GM11168 (cell line): ENCODE measurements around the gene SGCD.

Experiments used
- in situ Hi-C: fragments of 300-500 bp; cut with MboI; formaldehyde crosslinking; loops from one replicate; pipeline ENCODE4 v1.12.0; 2022; ENCODE audit warnings: low sequenced_read_pairs; ENCODE audit not compliant: unreplicated experiment

SGCD gene

DNA sequence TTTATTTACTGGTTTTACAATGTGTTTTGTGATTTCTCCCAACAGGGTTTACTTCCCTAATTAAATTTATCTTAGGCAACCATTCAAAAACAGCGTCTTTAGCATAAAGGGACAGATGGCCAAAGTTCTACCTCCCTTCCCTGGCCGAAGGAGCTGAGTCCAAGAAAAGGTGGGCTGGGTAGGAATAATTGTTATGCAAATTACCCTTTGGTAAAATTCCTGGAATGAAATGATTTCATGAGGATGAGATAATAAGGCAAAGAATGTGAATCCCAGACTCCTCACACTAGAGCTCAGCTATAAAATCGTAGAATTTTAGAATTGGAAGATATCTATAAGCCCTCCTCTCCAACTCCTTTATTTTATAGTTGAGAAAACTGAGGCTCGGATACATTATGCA is 119.6 kb downstream of the SGCD start:
- in situ Hi-C loops, result no loop called here

DNA sequence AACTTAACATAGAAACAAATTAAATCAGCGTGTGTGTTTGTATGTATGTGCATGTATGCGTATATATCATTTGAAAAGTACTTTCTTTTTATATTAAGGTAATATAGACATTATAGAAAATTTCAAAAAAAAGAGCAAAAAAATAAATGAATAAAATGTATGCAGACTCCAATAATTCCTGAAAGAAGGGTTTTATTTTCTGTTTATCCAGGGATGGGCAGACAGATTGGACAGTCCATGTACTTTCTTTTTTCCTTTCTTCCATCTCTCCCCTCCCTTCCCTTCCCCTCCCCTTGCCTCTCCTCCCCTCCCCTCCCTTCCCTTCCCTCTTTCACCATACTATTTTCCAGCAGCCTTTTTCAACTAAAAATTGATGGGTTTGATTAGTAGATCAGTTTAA is 123.8 kb downstream of the SGCD start:
- in situ Hi-C loops, result no loop called here

DNA sequence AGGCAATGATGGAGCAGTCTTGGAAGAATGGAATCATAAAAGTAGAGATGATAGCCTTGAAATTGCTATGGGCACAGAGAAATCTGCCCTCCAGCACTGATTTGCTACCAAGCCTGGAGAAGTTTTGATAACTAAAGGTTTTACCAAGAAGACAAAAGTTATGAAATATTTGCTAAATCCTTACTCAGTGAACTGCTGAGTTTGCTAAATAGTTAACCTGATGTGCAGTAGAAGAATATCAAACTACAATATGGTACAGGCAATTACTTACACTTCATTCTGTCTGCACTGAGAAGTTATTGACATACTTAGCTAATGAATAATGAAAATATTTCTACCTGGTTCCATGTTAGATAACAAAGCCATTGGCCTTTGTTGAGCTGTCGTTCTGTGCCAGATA is 124.5 kb downstream of the SGCD start:
- in situ Hi-C loops, result no loop called here

DNA sequence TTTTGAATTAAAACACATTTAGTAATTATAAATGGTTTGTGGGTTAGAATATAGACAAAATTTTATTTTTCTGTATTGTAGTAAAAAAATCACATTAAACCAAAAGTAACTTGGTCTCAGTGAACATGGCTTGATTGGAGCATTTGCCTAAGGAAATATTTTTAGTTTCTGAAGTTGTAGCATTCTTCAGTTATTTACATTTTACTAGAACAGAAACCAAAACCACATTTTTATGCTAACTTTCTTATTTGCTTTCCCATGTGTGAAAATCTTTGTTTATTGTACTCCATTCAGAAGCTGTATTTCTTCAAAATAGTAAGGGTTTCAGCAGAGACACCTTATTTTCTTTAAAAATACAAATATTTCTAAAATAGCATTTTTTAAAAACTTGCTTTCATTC is 129.9 kb downstream of the SGCD start:
- in situ Hi-C loops, result no loop called here

DNA sequence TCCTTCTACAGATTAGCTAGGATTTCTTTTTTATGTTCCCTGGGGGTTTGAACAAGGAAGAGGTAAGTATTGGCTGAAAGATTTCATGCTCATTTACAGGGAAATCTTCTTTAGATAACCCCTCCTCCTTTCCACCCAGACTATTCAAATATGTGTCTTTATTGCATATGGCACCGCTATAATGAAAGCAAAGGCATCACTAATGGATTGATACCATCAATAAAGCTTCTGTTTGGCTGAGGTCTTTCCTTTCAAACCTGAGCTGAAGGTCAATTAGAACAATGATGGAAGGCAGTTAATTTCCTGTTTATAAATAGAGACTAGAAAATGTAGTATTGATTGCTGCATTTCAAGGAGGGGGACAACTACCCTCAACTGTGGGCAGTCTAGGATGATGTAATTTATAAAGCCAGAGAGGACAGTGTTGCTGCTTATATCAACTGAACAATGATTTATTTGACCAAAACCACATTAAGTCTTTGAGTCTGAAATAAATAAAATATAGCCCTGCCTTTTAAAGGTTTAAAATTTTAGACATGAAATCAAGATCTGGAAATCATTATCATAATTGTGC is 132.9 kb downstream of the SGCD start:
- in situ Hi-C loops, result no loop called here

DNA sequence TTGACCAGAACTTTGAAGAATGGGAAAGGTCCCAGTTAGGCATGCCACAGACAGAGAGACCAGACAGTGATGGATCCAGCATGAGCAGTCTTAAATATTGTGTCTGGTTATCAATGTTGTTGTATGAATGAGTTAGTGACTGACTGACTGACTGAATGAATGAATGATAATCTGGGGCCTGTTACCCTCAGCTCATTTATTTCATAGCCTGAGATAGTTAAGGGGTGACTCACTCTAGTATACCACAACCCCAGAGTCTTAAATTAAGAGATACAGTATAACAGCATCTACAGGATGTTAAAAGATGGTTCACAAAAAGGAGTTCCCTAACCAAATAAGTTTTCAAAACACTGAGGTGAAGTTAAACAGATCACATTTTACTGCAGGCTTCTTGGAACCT is 133.5 kb downstream of the SGCD start:
- in situ Hi-C loops, result no loop called here

DNA sequence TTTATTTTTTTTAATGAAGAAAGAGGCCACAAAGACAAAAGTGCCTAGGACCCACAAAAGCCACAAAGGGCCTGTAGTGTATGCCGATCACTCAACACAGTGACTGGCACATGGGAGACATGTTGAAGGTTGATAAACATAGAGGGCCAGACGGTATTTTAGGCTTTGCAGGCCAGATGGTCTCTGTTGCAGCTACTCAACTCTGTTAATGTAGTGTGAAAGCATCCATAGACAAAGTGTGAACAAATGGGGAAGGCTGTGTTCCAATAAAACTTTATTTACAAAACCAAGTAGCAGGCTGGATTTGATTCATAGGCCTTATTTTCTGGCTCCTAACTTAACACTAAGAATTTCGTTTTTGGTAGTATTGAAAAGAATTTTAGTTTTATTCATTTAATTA is 139.9 kb downstream of the SGCD start:
- in situ Hi-C loops, result no loop called here

DNA sequence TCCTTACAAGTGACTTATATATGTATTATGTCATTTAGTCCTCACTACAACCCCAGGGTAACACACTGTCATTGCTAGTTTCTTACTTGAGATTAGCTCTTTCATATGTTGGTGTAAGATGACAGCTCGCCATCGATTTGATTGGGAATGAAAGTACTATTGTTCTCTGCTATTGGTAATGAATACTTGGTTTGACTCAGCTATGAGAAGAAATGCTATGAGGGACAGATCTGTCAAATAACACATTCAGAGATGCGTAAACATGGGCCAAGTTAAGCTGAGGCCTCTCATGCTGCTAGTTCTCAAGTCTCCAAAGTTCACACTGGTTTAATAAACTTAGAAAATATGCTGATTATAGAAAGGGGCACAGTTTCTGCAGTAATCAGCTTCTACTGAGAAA is 142.7 kb downstream of the SGCD start:
- in situ Hi-C loops, result no loop called here

DNA sequence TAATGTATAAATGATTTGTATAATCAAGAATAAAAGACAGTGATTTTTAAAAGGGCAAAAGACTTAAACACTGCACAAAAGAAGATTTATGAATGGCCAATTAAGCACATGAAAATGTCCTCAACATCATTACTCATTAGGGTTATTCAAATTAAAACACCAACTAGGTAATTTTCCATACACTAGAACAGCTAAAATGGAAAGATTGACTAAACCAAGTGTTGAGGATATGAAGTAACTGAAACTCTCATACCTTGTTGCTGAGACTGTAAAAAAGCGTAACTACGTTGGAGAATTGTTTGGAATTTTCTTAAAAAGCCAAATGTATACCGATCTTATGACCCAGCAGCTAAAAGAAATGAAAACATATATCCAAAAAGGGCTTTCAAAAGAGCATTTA is 144.9 kb downstream of the SGCD start:
- in situ Hi-C loops, result no loop called here

DNA sequence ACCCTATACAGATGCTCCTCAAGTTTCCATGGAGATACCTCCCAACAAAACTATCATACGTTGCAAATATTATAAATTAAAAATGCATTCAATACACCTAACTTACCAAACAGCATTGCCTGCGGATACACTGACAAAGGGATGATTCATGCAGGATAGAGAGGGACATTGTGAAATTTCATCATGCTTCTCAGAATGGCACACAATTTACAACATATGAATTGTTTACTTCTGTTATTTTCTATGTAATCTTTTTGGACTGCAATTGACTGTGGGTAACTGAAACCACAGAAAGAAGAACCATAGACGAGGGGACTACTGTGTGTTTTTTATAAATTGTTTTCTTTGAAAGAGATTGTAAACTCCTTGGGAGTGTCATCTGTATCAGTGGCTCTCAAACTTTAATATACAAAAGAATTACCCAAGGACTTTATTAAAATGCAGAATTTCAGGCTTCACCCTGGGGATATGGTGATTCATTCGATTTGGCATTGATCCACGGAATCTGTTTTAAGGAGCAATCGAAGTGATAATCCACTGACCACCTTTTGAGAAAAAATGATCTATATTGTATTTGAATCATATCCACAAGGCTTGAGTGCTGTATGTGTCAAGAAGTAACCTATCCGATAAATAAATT is 146.4 kb downstream of the SGCD start:
- in situ Hi-C loops, result no loop called here

DNA sequence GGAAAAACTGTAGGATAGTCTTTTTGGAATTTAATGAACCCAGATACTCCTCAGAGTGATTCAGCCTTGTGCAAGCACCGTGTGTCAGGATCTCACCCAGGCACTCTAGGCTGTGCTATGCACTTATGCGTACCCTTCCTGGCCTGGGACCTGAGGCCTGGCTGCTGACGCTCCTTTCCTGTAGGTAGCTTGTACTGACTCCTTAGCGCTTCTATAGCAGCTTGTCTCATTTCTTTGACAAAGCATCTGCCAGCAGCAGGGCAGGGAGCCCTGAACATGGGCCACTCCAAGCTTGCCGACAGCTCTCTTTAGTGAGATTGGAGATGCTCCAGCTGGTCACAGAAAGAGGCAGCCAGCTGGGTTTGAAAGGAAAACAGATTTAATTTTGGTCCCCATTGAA is 147.3 kb downstream of the SGCD start:
- in situ Hi-C loops, result no loop called here

DNA sequence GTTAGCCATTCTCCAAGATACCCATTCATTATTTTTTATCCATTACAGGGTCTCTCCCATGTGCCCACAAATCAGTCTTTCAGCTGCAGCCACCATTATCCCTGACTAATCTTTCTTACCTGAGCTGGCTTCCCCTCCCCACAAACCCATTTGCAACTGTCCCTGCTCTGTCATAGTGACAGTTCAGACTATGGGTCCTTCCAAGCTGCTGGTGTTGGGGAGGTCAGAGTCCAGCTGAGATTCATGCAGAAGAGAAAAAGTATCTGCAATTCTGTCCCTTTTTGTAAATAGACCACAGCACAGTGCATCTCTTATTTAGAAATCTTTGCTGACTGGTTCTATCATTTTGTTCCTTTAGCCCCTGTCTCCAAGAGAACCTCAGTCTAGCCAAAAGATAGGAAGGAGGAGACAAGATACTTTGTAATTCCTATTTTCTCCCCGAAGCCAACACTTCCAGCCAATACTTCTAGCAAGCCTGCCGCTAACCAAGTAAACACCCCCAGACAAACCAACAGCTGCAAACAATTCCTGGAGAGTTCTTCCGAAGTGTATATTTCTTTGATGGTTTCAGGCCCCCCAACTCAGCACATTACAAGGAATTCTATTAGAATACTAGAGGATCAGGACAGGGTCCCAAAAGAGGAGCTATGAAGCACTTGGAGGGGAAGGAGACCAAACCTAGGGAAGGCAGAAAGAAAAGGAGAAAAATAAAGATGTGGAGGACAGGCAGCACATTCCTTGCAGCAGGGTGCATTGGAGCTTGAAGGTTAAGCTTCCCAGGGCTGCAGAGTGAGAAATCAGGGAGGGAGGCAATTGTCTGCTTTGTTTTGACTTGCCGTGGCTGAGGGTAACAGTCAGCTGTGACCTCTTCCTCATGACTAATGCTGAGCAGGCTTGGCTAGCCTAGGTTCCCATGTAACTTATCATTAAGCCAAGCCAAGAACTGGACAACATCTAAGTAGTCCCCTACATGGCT is 148.5 kb downstream of the SGCD start:
- in situ Hi-C loops, result no loop called here

DNA sequence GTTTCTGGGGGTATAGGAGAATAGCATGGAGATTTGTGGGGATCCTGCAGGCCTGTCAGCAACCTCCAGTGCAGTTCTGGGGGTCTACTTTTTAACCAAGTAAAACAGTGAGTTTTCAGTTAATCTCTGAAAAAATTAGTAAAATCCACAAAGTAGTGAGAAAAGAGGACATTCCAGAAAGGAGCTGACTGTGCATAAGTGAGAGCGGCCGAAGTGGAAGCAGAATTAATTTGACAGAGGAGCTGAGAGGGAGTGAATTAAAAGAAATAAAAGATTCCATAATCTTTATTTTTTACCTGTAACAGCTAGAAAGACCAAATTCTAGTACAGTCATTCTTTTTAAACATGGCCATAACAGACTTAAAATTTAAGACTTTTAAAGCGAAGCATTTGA is 149.2 kb downstream of the SGCD start:
- in situ Hi-C loops, result no loop called here

DNA sequence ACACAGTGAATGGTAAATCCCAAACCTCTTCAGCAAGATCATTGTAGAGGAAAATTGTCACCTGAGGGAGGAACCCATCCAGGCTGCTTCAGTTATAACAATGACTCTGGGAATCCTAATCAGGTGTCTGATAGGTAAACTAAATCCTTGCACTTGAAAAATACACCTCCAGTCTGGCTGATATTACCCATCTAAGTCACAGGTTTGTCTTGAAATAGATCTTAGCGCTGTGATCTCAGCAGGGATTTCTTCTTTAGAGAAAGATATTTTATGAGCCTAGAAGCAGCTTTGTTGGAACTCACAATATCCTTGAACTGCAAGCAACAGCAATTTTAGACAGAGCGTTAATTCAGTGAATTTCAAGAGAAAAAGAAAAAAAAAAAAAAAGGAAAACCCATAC is 149.7 kb downstream of the SGCD start:
- in situ Hi-C loops, result no loop called here

DNA sequence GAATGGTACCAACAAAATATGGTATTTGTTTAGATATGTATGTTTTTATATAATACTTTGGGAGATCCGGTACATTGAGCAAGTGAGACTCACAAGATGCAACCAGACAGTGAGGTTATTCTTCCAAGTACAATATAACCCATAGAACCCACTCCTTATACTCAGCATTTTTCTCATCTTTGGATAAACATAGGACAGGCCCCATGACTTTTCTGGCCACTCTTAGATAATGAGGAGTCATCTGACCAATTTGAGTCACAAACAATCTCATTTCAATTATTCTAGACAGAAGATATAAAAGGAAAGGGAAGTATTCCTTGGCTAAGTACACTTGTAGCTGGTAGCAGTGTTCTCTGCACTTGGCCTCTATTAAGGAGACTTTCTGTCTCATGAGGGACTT is 150.2 kb downstream of the SGCD start:
- in situ Hi-C loops, result no loop called here

DNA sequence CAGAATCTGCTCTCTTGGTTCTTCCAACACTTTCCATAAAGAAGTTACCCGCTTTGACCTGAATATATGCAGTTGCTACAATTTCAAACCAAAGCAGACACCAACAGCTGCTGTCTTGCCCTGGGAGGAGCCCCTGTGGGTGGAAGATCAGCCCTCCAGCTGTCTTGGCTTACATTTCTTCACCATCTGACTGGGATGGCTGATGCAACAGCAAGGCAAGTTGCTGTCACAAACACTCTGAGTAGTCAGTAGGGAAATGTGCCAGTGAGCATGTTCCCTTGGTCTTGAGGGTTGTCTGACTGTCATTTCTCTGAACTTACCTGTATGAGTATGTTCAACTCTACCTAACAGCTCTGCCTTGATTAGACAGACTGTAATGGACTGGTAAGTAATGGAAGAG is 152.9 kb downstream of the SGCD start:
- in situ Hi-C loops, result no loop called here

DNA sequence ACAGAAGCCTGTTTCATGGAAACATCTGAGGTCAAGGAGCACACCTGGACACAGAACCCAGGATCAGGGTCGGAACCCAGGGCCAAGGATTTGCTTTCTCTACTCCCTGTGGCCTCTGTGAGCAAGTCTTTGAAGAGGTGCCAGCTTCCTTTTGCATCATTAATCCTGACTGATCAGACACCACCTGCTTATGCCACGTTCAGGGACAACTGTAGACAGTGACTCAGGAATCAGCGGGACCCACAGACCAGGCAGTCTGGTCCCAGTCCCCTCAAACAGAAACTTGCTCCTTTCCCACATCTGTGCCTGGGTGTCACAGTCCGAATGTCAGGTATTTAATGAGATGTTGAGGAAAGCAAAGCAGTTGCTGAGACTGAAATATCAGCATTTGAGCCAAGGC is 154.8 kb downstream of the SGCD start:
- in situ Hi-C loops, result no loop called here

DNA sequence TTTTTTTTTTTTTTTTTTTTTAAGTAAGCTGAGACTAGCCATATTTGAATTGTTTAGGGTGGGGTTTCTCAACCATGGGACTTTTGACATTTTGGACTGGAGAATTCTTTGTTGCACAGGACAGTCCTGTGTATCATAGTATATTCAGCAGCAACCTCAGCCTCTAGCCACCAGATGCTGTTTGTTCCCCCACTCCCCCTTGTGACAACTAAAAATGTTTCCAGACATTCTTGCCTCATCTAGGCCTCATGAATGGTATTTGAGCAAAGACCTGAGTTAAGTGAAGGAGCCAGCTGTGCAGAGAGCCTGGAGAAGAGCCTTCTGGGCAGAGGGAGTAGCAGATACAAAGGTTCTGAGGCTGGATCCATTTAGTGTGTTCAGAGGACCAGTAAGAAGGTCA is 155.9 kb downstream of the SGCD start:
- in situ Hi-C loops, result no loop called here

DNA sequence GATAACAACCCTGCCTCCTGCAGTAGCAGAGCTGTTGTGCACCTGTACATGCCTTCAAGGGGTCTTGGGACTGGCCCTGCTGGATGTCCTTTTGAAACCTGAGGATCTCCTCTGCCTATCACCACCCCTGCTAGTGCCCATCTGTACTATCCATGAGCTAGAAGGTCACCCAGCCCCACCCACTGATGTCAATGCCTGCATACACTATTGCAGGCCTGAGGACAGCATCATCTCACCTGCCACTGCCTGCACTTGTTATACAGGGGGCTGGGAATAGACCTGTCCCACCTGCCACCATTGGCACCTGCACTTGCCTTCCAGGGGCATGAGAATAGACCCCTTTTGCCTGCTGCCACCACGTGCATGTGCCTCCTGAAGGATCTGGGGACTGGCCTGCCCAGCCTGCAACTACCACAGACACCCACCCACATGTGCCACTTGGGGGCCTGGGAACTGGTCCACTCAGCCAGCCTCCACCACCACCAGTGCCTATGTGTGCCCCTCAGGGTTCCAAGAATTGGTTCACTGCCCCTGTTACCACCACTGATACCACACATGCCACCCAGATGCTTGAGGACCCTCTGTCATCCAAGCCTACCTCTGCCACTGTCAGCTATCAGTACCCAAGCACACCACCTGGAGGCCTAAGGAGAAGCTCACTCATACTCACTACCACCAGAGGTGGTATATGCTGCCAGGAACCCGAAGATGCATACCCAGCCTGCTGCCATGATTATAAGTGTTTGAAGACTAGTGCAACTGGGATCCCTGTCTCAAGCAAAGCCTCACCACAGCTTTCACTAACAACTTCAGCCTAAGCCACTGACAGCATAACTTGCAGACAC is 159.7 kb downstream of the SGCD start:
- in situ Hi-C loops, result no loop called here

DNA sequence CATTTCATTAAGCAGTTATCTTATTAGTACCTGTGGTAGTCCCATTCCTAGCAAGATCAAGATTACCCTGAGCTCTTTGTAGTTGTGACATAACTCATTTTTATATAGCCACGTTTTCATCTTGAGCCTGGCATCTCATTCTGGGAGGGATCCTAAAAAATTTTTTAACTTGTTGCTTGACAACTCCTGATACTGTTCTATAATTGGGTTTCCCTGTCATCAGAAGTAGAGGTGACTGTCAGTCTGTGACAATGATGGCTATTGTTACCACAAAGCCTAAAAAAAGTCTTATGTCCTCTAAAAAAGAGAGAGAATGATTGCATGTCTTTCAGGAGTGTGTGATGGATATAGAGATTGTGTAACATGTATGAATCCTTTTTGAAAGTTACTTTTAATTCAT is 164.8 kb downstream of the SGCD start:
- in situ Hi-C loops, result no loop called here

DNA sequence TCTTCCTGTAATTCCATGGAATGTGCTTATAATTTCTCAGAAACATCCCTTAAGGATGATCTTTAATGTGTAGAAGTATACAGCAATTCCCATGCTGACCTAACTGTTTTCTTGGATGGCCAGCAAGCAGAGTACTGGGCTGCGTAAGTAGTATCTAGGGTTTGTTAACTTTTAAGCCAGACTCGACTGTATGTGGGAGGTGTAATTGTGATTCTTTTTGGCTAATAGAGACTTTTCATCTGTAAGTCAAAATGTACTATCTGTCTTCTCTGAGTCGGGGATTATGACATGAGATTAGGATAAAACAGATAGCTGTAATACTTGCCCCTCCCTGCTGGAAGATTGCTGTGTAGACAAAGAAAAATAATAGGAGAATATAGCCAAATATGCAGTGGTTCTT is 169.3 kb downstream of the SGCD start:
- in situ Hi-C loops, result no loop called here
